Lower lobe of right lung (tissue), 2 donors: ENCODE results near the gene CHMP2B. TPM values are rescaled to one million over a fixed set of nuclear protein-coding genes. Genes with fewer than 3 reads are reported as not detected.
"Not testable (repeated sequence)": the region's sequence is repeated elsewhere in the genome, so short reads cannot be mapped to it uniquely, and the experiment has no call there.

Experiments
- ATAC-seq, 2 donors: fragments of 200-7000 bp; cut with Tn5 transposase; one replicate each; pipeline ENCODE4 v1.9.1; 2020 to 2022; ENCODE audit warnings: mild to moderate bottlenecking in 2 of 2, moderate library complexity in 2 of 2
- DNase-seq: peaks from one replicate; pipeline ENCODE4 v3.0.0-alpha.2; 2020
- H3K27ac ChIP-seq: fragments of 200-600 bp; one replicate; pipeline ENCODE4 v1.8.0; 2022
- H3K27me3 ChIP-seq: fragments of 200-600 bp; one replicate; pipeline ENCODE4 v1.8.0; 2022; ENCODE audit warnings: low read depth
- H3K36me3 ChIP-seq: fragments of 200-600 bp; one replicate; pipeline ENCODE4 v1.8.0; 2022; ENCODE audit warnings: mild to moderate bottlenecking
- H3K4me1 ChIP-seq: fragments of 200-600 bp; one replicate; pipeline ENCODE4 v1.8.0; 2022
- H3K4me3 ChIP-seq: fragments of 200-600 bp; one replicate; pipeline ENCODE4 v1.8.0; 2022; ENCODE audit warnings: mild to moderate bottlenecking
- H3K9me3 ChIP-seq: fragments of 200-600 bp; one replicate; pipeline ENCODE4 v1.8.0; 2022
- intact Hi-C: fragments of 100-400 bp; cut with DNase I; formaldehyde crosslinking; loops from one replicate; pipeline ENCODE4 v1.11.0; 2022
- total RNA-seq: library from RNA; stranded (reverse); fragmentation: NEBNext Ultra II Directional; extraction: Animal tissue kit (Norgen Biotek cat#: 25700); gene quantifications from one replicate; pipeline ENCODE4 v1.2.1, GENCODE V29; 2021
- TF ChIP-seq, protein P1 (sequence below): fragments of 200-600 bp; IDR thresholded peaks from one replicate; pipeline ENCODE4 v1.8.0; 2022; ENCODE audit warnings: antibody characterized with exemption, mild to moderate bottlenecking
- donor health status: DM: no; HTN: yes; CAD: no; lungs with severe emphysema.

CHMP2B gene
- total RNA-seq, 1 donor from 2014 or later, result 41.4 TPM

DNA sequence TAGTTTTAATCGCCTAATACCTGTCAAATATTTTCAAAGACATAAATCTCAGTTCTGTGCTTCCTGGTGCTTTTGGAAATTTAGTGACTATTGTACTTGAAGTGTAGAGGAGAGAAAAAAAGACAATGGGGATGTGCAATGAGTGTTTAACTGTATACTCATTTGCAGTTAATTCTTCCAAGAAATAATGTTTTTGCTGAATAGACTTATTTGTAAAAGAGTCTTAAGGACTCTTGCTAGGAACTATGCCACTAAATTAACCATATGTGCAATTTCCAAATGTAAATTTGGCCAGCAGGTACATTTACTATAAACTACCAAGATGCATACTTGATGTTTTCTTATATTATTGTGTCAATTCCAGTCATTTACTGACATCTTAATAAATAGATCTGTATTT is 2.0 kb downstream of the CHMP2B start:
- ATAC-seq (no peak), DNase-seq (no peak)
- H3K27me3 ChIP-seq, result no peaks in the 10 kb centered on the region
- intact Hi-C loops, result no loop called here
- H3K27ac ChIP-seq, result no peak overlapping the region
- H3K4me1 ChIP-seq, result peaks cover 44% of the 10 kb centered on the region
- TF ChIP-seq, protein P1, sequence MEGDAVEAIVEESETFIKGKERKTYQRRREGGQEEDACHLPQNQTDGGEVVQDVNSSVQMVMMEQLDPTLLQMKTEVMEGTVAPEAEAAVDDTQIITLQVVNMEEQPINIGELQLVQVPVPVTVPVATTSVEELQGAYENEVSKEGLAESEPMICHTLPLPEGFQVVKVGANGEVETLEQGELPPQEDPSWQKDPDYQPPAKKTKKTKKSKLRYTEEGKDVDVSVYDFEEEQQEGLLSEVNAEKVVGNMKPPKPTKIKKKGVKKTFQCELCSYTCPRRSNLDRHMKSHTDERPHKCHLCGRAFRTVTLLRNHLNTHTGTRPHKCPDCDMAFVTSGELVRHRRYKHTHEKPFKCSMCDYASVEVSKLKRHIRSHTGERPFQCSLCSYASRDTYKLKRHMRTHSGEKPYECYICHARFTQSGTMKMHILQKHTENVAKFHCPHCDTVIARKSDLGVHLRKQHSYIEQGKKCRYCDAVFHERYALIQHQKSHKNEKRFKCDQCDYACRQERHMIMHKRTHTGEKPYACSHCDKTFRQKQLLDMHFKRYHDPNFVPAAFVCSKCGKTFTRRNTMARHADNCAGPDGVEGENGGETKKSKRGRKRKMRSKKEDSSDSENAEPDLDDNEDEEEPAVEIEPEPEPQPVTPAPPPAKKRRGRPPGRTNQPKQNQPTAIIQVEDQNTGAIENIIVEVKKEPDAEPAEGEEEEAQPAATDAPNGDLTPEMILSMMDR, result no peak
- no peaks in the 10 kb centered on the region for H3K9me3 ChIP-seq
- H3K36me3 ChIP-seq, result peaks cover 4% of the 10 kb centered on the region
- H3K4me3 ChIP-seq, result peak overlapping the region; percentile 95

GRCh38 chr3:87233805-87234204 is 6.7 kb downstream of the CHMP2B start:
- TF ChIP-seq, protein P1, result no peak
- peaks cover 29% of the 10 kb centered on the region for H3K4me1 ChIP-seq
- H3K27me3 ChIP-seq, result no peaks in the 10 kb centered on the region
- no peaks in the 10 kb centered on the region for H3K9me3 ChIP-seq
- no peak for ATAC-seq
- no peak overlapping the region for H3K4me3 ChIP-seq
- DNase-seq, result no peak
- H3K36me3 ChIP-seq, result peaks cover 4% of the 10 kb centered on the region
- no peak overlapping the region for H3K27ac ChIP-seq
- intact Hi-C loops, result no loop called here

- intact Hi-C loops, result no loop called here
- Histone ChIP-seq H3K4me3 (no peak overlapping the region), H3K36me3 (peaks cover 10% of the 10 kb centered on the region), H3K4me1 (peaks cover 14% of the 10 kb centered on the region), H3K9me3 (no peaks in the 10 kb centered on the region), H3K27ac (no peak overlapping the region), H3K27me3 (no peaks in the 10 kb centered on the region)
- DNase-seq (no peak), ATAC-seq (no peak)
- TF ChIP-seq, protein P1, result no peak
Observed at GRCh38 chr3:87236093-87236492, 9.0 kb downstream of the CHMP2B start.

DNA sequence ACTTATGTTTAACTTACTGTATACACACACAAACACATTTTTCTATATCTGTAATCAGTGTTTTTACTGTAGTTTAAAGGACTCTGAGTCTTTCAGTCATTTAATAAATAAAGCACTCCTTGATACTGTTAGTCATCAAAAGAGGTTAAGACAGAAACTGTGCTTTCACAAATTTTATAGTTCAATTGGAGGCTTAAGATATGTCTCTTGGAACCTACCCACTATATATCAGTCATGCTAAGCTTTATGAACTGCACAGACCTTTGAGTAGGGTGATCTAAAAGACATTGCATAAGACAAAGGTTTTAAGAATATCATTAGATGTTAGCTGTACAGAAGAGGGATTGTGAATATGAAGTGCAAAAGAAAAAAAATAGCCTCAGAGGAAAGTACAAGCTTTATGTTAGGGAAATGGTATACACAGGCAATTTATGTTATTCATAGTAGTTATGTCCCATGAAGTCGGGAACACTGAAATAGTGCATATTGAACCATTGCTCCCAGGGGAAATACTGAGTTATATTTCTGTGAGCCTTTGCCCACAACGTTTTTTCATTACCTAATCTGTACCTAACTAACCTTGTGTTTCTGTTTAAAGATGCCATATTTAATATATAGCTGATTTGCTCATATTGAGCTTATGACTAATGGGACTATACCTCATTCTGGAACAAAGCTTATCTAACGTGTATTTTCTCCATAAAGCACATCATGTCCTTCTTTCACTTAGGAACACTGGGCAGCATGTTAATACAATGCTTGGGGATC is 19.7 kb downstream of the CHMP2B start:
- DNase-seq (no peak), ATAC-seq (no peak)
- TF ChIP-seq, protein P1, result no peak
- H3K4me3 ChIP-seq, result no peak overlapping the region
- H3K9me3 ChIP-seq, result no peaks in the 10 kb centered on the region
- no peaks in the 10 kb centered on the region for H3K27me3 ChIP-seq
- no peak overlapping the region for H3K27ac ChIP-seq
- no peaks in the 10 kb centered on the region for H3K4me1 ChIP-seq
- intact Hi-C loops, result no loop called here
- peaks cover 52% of the 10 kb centered on the region for H3K36me3 ChIP-seq

- ATAC-seq (no peak), DNase-seq (no peak)
- Histone ChIP-seq H3K27ac (no peak overlapping the region), H3K4me1 (no peaks in the 10 kb centered on the region), H3K27me3 (no peaks in the 10 kb centered on the region), H3K4me3 (no peak overlapping the region), H3K9me3 (no peaks in the 10 kb centered on the region), H3K36me3 (peaks cover 56% of the 10 kb centered on the region)
- intact Hi-C loops, result no loop called here
- TF ChIP-seq, protein P1, result no peak
Observed at GRCh38 chr3:87247430-87247773, 20.3 kb downstream of the CHMP2B start.

DNA sequence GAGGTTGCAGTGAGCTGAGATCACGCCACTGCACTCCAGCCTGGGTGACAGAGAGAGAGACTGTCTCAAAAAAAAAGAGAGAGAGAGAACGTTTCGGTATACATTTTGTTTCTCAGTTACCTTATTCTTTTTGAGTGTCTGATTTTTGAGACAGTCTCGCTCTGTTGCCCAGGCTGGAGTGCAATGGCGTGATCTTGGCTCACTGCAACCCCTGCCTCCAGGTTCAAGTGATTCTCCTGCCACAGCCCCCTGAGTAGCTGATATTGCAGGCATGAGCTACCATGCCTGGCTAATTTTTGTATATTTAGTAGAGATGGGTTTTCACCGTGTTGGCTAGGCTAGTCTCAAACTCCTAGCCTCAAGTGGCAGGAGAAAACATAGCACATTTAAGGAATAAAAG is 21.1 kb downstream of the CHMP2B start:
- H3K4me1 ChIP-seq, H3K27ac ChIP-seq, DNase-seq, ATAC-seq, intact Hi-C loops, H3K27me3 ChIP-seq, H3K9me3 ChIP-seq, H3K4me3 ChIP-seq: not testable (repeated sequence)
- peaks cover 59% of the 10 kb centered on the region for H3K36me3 ChIP-seq
